SK-N-SH (cell line): ENCODE measurements around the gene S100A10.

ENCODE experiments used
- CTCF ChIP-seq: fragments of 200-600 bp; sonication (generic); IDR thresholded peaks from 2 replicates; pipeline ENCODE4 v1.6.1; 2017; ENCODE audit warnings: antibody characterized with exemption, mild to moderate bottlenecking, moderate library complexity
- EP300 ChIP-seq, 2 experiments: IDR thresholded peaks; 2 replicates each; pipeline versions ENCODE4 v1.4.0 to v1.6.1; 2012; ENCODE audit warnings: borderline replicate concordance in 1 of 2, low read depth in 1 of 2, low read length in 1 of 2
- FOSL2 ChIP-seq: IDR thresholded peaks from 2 replicates; pipeline ENCODE4 v1.4.0; 2012; ENCODE audit warnings: low read depth, mild to moderate bottlenecking, moderate library complexity, borderline replicate concordance
- JUND ChIP-seq: IDR thresholded peaks from 2 replicates; pipeline ENCODE4 v1.4.0; 2012
- MXI1 ChIP-seq: IDR thresholded peaks from 2 replicates; pipeline ENCODE4 v1.6.1; 2012; ENCODE audit warnings: mild to moderate bottlenecking, low read depth, low read length, improper control_type of control experiment
- NFIC ChIP-seq: IDR thresholded peaks from 2 replicates; pipeline ENCODE4 v1.4.0; 2012; ENCODE audit warnings: borderline replicate concordance
- NRF1 ChIP-seq: IDR thresholded peaks from 2 replicates; pipeline ENCODE4 v1.6.1; 2012; ENCODE audit warnings: low read depth, mild to moderate bottlenecking, low read length
- POLR2AphosphoS5 ChIP-seq: IDR thresholded peaks from 2 replicates; pipeline ENCODE4 v1.6.1; 2012; ENCODE audit warnings: low read depth, low read length
- SIN3A ChIP-seq: IDR thresholded peaks from 2 replicates; pipeline ENCODE4 v1.6.1; 2012; ENCODE audit warnings: low read depth, mild to moderate bottlenecking, low read length, moderate library complexity, borderline replicate concordance
- SMC3 ChIP-seq: IDR thresholded peaks from 2 replicates; pipeline ENCODE4 v1.6.1; 2012; ENCODE audit warnings: low read depth, low read length, improper control_type of control experiment
- TAF1 ChIP-seq: IDR thresholded peaks from 2 replicates; pipeline ENCODE4 v1.6.1; 2012; ENCODE audit warnings: low read depth, mild to moderate bottlenecking, low read length, moderate library complexity, borderline replicate concordance
- USF1 ChIP-seq: IDR thresholded peaks from 2 replicates; pipeline ENCODE4 v1.4.0; 2012; ENCODE audit warnings: low read depth, borderline replicate concordance
- YY1 ChIP-seq: IDR thresholded peaks from 2 replicates; pipeline ENCODE4 v1.4.0; 2012; ENCODE audit warnings: low read depth, mild to moderate bottlenecking
- TF ChIP-seq, protein P1 (sequence below): IDR thresholded peaks from 2 replicates; pipeline ENCODE4 v1.4.0; 2012; ENCODE audit warnings: low read depth

- no peak for TF ChIP-seq MXI1
- TF ChIP-seq CTCF = no peak
- no peak for TF ChIP-seq TAF1
- no peak for TF ChIP-seq SIN3A
- TF ChIP-seq NRF1 = no peak
- TF ChIP-seq JUND = no peak
- TF ChIP-seq USF1 = no peak
- no peak for TF ChIP-seq SMC3
- TF ChIP-seq NFIC = no peak
- TF ChIP-seq FOSL2 = no peak
- no peak for TF ChIP-seq YY1
- TF ChIP-seq POLR2AphosphoS5 = no peak
- TF ChIP-seq, protein P1, sequence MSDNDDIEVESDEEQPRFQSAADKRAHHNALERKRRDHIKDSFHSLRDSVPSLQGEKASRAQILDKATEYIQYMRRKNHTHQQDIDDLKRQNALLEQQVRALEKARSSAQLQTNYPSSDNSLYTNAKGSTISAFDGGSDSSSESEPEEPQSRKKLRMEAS = no peak
- no peak for TF ChIP-seq EP300 (IDR thresholded peaks at IDR 0.05; ENCODE audit: borderline replicate concordance in 1 of 2, low read depth in 1 of 2, low read length in 1 of 2)
Measured at GRCh38 chr1:151967091-151967490, 26.6 kb downstream of the S100A10 start.
